Measurements from ENCODE around the gene LBHD1.
"Not testable (repeated sequence)": the region's sequence is repeated elsewhere in the genome, so short reads cannot be mapped to it uniquely, and the experiment has no call there.

The LBHD1 gene

GRCh38 chr11:62709247-62710000 lies 37.4 kb upstream of the LBHD1 start:
- H2AFZ ChIP-seq (ENCODE audit: low read length, unreplicated experiment) = peak overlapping the region; percentile 92
- peak overlapping the region; percentile 79 for H3K4me3 ChIP-seq (ENCODE audit: low read depth, low read length)
- peak overlapping the region; percentile 88 for H3K27ac ChIP-seq (ENCODE audit: low read depth, low read length)

GRCh38 chr11:62708793-62709192 lies 36.7 kb upstream of the LBHD1 start:
- H3K27ac ChIP-seq (ENCODE audit: low read depth, low read length) = peak overlapping the region; percentile 88
- H3K36me3 ChIP-seq (ENCODE audit: insufficient read depth, low read length) = peaks cover 26% of the 10 kb centered on the region
- H3K79me2 ChIP-seq (ENCODE audit: control insufficient read depth, insufficient read depth, low read length, unreplicated experiment) = no peaks in the 10 kb centered on the region
- H2AFZ ChIP-seq (ENCODE audit: low read length, unreplicated experiment) = peak overlapping the region; percentile 66
- no peaks in the 10 kb centered on the region for H3K27me3 ChIP-seq (ENCODE audit: insufficient read depth, low read length)
- peak overlapping the region; percentile 79 for H3K4me3 ChIP-seq (ENCODE audit: low read depth, low read length)
- peaks cover 36% of the 10 kb centered on the region for H3K4me1 ChIP-seq (ENCODE audit: control insufficient read depth, insufficient read depth, low read length, unreplicated experiment)

More at GRCh38 chr11:62709247-62710000, 37.4 kb upstream of the LBHD1 start:
- no peaks in the 10 kb centered on the region for H3K27me3 ChIP-seq (ENCODE audit: insufficient read depth, low read length)
- H3K79me2 ChIP-seq (ENCODE audit: control insufficient read depth, insufficient read depth, low read length, unreplicated experiment) = peaks cover 3% of the 10 kb centered on the region
- H3K4me1 ChIP-seq (ENCODE audit: control insufficient read depth, insufficient read depth, low read length, unreplicated experiment) = peaks cover 36% of the 10 kb centered on the region
- H3K36me3 ChIP-seq (ENCODE audit: insufficient read depth, low read length) = peaks cover 30% of the 10 kb centered on the region

- H2AFZ ChIP-seq (ENCODE audit: low read length, unreplicated experiment) = no peak overlapping the region
- H3K27me3 ChIP-seq (ENCODE audit: insufficient read depth, low read length) = no peaks in the 10 kb centered on the region
- H3K27ac ChIP-seq (ENCODE audit: low read depth, low read length) = 0 out of 2 replicates have a peak overlapping the region, but pooled peaks have one; percentile 88
- peaks cover 34% of the 10 kb centered on the region for H3K4me1 ChIP-seq (ENCODE audit: control insufficient read depth, insufficient read depth, low read length, unreplicated experiment)
- H3K36me3 ChIP-seq (ENCODE audit: insufficient read depth, low read length) = peaks cover 22% of the 10 kb centered on the region
- H3K79me2 ChIP-seq (ENCODE audit: control insufficient read depth, insufficient read depth, low read length, unreplicated experiment) = no peaks in the 10 kb centered on the region
- peak overlapping the region; percentile 79 for H3K4me3 ChIP-seq (ENCODE audit: low read depth, low read length)
Observed at GRCh38 chr11:62708392-62708791, 36.3 kb upstream of the LBHD1 start.

GRCh38 chr11:62707277-62707861 lies 35.3 kb upstream of the LBHD1 start, which contains the start of the genes BSCL2 and GNG3:
Gene BSCL2, minus strand, starts transcription at chr11:62707424. Its CDS starts 229 bp downstream, at chr11:62707195.
Gene GNG3, plus strand, starts transcription at chr11:62707676. Its CDS starts 620 bp downstream, at chr11:62708296.
- H3K36me3 ChIP-seq (ENCODE audit: insufficient read depth, low read length) = peaks cover 18% of the 10 kb centered on the region
- H3K4me3 ChIP-seq (ENCODE audit: low read depth, low read length) = peak within 1 kb of the TSS; percentile 75
- no peak within 1 kb of the TSS for H3K27ac ChIP-seq (ENCODE audit: low read depth, low read length)
- no peaks in the 10 kb centered on the region for H3K27me3 ChIP-seq (ENCODE audit: insufficient read depth, low read length)
- no peaks in the 10 kb centered on the region for H3K79me2 ChIP-seq (ENCODE audit: control insufficient read depth, insufficient read depth, low read length, unreplicated experiment)
- H2AFZ ChIP-seq (ENCODE audit: low read length, unreplicated experiment) = no peak within 1 kb of the TSS
- H3K4me1 ChIP-seq (ENCODE audit: control insufficient read depth, insufficient read depth, low read length, unreplicated experiment) = peaks cover 27% of the 10 kb centered on the region

GRCh38 chr11:62706850-62707247 lies 34.8 kb upstream of the LBHD1 start:
- H3K4me1 ChIP-seq (ENCODE audit: control insufficient read depth, insufficient read depth, low read length, unreplicated experiment) = peaks cover 27% of the 10 kb centered on the region
- H3K4me3 ChIP-seq (ENCODE audit: low read depth, low read length) = peak overlapping the region; percentile 75; the same call in 1 of the 2 replicates
- H2AFZ ChIP-seq (ENCODE audit: low read length, unreplicated experiment) = no peak overlapping the region
- no peaks in the 10 kb centered on the region for H3K27me3 ChIP-seq (ENCODE audit: insufficient read depth, low read length)
- peaks cover 14% of the 10 kb centered on the region; the same call in 1 of the 2 replicates for H3K36me3 ChIP-seq (ENCODE audit: insufficient read depth, low read length)
- H3K79me2 ChIP-seq (ENCODE audit: control insufficient read depth, insufficient read depth, low read length, unreplicated experiment) = no peaks in the 10 kb centered on the region
- H3K27ac ChIP-seq (ENCODE audit: low read depth, low read length) = no peak overlapping the region

GRCh38 chr11:62705880-62706849 lies 34.1 kb upstream of the LBHD1 start:
- Histone ChIP-seq H3K27me3 (ENCODE audit: insufficient read depth, low read length) (no peaks in the 10 kb centered on the region), H2AFZ (ENCODE audit: low read length, unreplicated experiment) (peak overlapping the region; percentile 30), H3K4me3 (ENCODE audit: low read depth, low read length) (peak overlapping the region; percentile 75), H3K4me1 (ENCODE audit: control insufficient read depth, insufficient read depth, low read length, unreplicated experiment) (peaks cover 27% of the 10 kb centered on the region), H3K27ac (ENCODE audit: low read depth, low read length) (peak overlapping the region; percentile 66), H3K36me3 (ENCODE audit: insufficient read depth, low read length) (peaks cover 16% of the 10 kb centered on the region), H3K79me2 (ENCODE audit: control insufficient read depth, insufficient read depth, low read length, unreplicated experiment) (no peaks in the 10 kb centered on the region)

GRCh38 chr11:62705413-62705812 lies 33.3 kb upstream of the LBHD1 start:
- H2AFZ ChIP-seq (ENCODE audit: low read length, unreplicated experiment) = peak overlapping the region; percentile 30
- H3K27me3 ChIP-seq (ENCODE audit: insufficient read depth, low read length) = no peaks in the 10 kb centered on the region
- H3K4me1 ChIP-seq (ENCODE audit: control insufficient read depth, insufficient read depth, low read length, unreplicated experiment) = peaks cover 26% of the 10 kb centered on the region
- peaks cover 15% of the 10 kb centered on the region for H3K36me3 ChIP-seq (ENCODE audit: insufficient read depth, low read length)
- H3K79me2 ChIP-seq (ENCODE audit: control insufficient read depth, insufficient read depth, low read length, unreplicated experiment) = no peaks in the 10 kb centered on the region
- H3K4me3 ChIP-seq (ENCODE audit: low read depth, low read length) = peak overlapping the region; percentile 75
- H3K27ac ChIP-seq (ENCODE audit: low read depth, low read length) = peak overlapping the region; percentile 66

- peaks cover 17% of the 10 kb centered on the region for H3K4me1 ChIP-seq (ENCODE audit: control insufficient read depth, insufficient read depth, low read length, unreplicated experiment)
- H3K4me3 ChIP-seq (ENCODE audit: low read depth, low read length) = not testable (repeated sequence)
- H3K36me3 ChIP-seq (ENCODE audit: insufficient read depth, low read length) = peaks cover 12% of the 10 kb centered on the region
Observed at GRCh38 chr11:62703921-62704320, 31.9 kb upstream of the LBHD1 start.

GRCh38 chr11:62702246-62702645 lies 30.2 kb upstream of the LBHD1 start:
- Histone ChIP-seq H3K27me3 (ENCODE audit: insufficient read depth, low read length) (no peaks in the 10 kb centered on the region), H3K27ac (ENCODE audit: low read depth, low read length) (no peak overlapping the region), H3K79me2 (ENCODE audit: control insufficient read depth, insufficient read depth, low read length, unreplicated experiment) (no peaks in the 10 kb centered on the region), H3K4me3 (ENCODE audit: low read depth, low read length) (no peak overlapping the region), H2AFZ (ENCODE audit: low read length, unreplicated experiment) (no peak overlapping the region), H3K4me1 (ENCODE audit: control insufficient read depth, insufficient read depth, low read length, unreplicated experiment) (peaks cover 12% of the 10 kb centered on the region), H3K36me3 (ENCODE audit: insufficient read depth, low read length) (peaks cover 12% of the 10 kb centered on the region)

More at GRCh38 chr11:62703921-62704320, 31.9 kb upstream of the LBHD1 start:
- not testable (repeated sequence) for H3K79me2 ChIP-seq (ENCODE audit: control insufficient read depth, insufficient read depth, low read length, unreplicated experiment); H3K27me3 ChIP-seq (ENCODE audit: insufficient read depth, low read length); H2AFZ ChIP-seq (ENCODE audit: low read length, unreplicated experiment); H3K27ac ChIP-seq (ENCODE audit: low read depth, low read length)
